HCT116 (cell line): ENCODE results near the gene CDH13. TPM values are rescaled to one million over a fixed set of nuclear protein-coding genes. Genes with fewer than 3 reads are reported as not detected.

Experiments
- ATAC-seq: fragments of 200-7000 bp; cut with Tn5 transposase; 2 replicates; pipeline ENCODE4 v1.9.1; 2020; ENCODE audit warnings: mild to moderate bottlenecking, moderate library complexity
- BruUV-seq: library from RNA; stranded (reverse); fragments of 400-500 nt; replicated peaks from 2 replicates; lab custom pipeline; 2021; lab: Mats Ljungman, UMichigan
- CTCF ChIA-PET: fragments of 300-600 bp; sonication (Branson Sonifier 250); formaldehyde crosslinking; loops from one replicate; lab custom pipeline; 2021; ENCODE audit warnings: antibody characterized with exemption; lab: Charles Lee
- POLR2A ChIA-PET: fragments of 300-600, 350-600 bp; sonication (Branson Sonifier 250); formaldehyde crosslinking; loops from one replicate; lab custom pipeline; 2021; ENCODE audit warnings: antibody characterized with exemption; lab: Charles Lee
- RAD21 ChIA-PET, 2 experiments: fragments of 300-600 bp; sonication (Branson Sonifier 250); formaldehyde crosslinking; loops; one replicate each; lab custom pipeline; 2023; ENCODE audit warnings: low total read pairs in 2 of 2; ENCODE audit not compliant: uncharacterized antibody in 2 of 2, unreplicated experiment in 2 of 2, low non-redundant PET in 1 of 2; lab: Charles Lee
- DNase-seq: peaks from one replicate; pipeline ENCODE4 v3.0.0-alpha.2; 2010; ENCODE audit warnings: low read depth, low spot score
- H2AFZ ChIP-seq: fragments of 200-600 bp; shearing (Covaris generic), sonication (generic); 2 replicates; pipeline ENCODE4 v1.6.1; 2017; ENCODE audit warnings: low read depth, mixed run types, mixed read lengths, antibody characterized with exemption, low read length; ENCODE audit not compliant: poor library complexity, severe bottlenecking
- H3K27ac ChIP-seq: 2 replicates; pipeline ENCODE4 v1.5.1; 2012; ENCODE audit warnings: low read depth, low read length
- H3K27me3 ChIP-seq: fragments of 200-600 bp; sonication (generic); 2 replicates; pipeline ENCODE4 v1.6.1; 2016; ENCODE audit warnings: mixed run types, low read length, mixed read lengths; ENCODE audit not compliant: insufficient read depth
- H3K36me3 ChIP-seq, 2 experiments: fragments of 200-500 bp in 1 of 2; fragments of 200-600 bp in 1 of 2; sonication (Bioruptor generic) in 1 of 2; sonication (generic) in 1 of 2; 2 replicates each; pipeline versions ENCODE4 v1.5.1 to v1.6.1; 2014 to 2016; ENCODE audit warnings: low read length in 2 of 2, inconsistent platforms in 1 of 2, mixed read lengths in 1 of 2, mixed run types in 1 of 2; ENCODE audit not compliant: insufficient read depth in 2 of 2, control insufficient read depth in 1 of 2
- H3K4me1 ChIP-seq, 2 experiments: fragments of 200-600 bp in 1 of 2; sonication (generic) in 1 of 2; 2 replicates each; pipeline versions ENCODE4 v1.5.1 to v1.6.1; 2012 to 2017; ENCODE audit warnings: low read length in 2 of 2, inconsistent platforms in 1 of 2, mild to moderate bottlenecking in 1 of 2, mixed read lengths in 1 of 2, mixed run types in 1 of 2, moderate library complexity in 1 of 2; ENCODE audit not compliant: insufficient read depth in 2 of 2, control insufficient read depth in 1 of 2
- H3K4me2 ChIP-seq: fragments of 200-600 bp; sonication (generic); 2 replicates; pipeline ENCODE4 v1.6.1; 2017; ENCODE audit warnings: mixed run types, low read length, mixed read lengths
- H3K4me3 ChIP-seq, 2 experiments: fragments of 200-600 bp in 1 of 2; sonication (generic) in 1 of 2; replicated peaks in 1 of 2; 2 replicates each; pipeline ENCODE4 v1.5.1; 2011 to 2016; ENCODE audit warnings: low read length in 2 of 2, control low read depth in 1 of 2, low read depth in 1 of 2, mild to moderate bottlenecking in 1 of 2, mixed read lengths in 1 of 2, mixed run types in 1 of 2
- H3K79me2 ChIP-seq: fragments of 200-600 bp; sonication (generic); 2 replicates; pipeline ENCODE4 v1.6.1; 2017; ENCODE audit warnings: mild to moderate bottlenecking, mixed run types, low read length, moderate library complexity, mixed read lengths; ENCODE audit not compliant: insufficient read depth
- H3K9ac ChIP-seq: fragments of 200-600 bp; sonication (generic); 2 replicates; pipeline ENCODE4 v1.6.1; 2016; ENCODE audit warnings: low read length, mixed read lengths
- H3K9me2 ChIP-seq: fragments of 200-600 bp; sonication (generic), shearing (Covaris generic); 2 replicates; pipeline ENCODE4 v1.6.1; 2017; ENCODE audit warnings: mixed run types, mild to moderate bottlenecking, moderate library complexity; ENCODE audit not compliant: insufficient read depth
- H3K9me3 ChIP-seq, 2 experiments: fragments of 200-500 bp in 1 of 2; fragments of 200-600 bp in 1 of 2; sonication (Bioruptor generic) in 1 of 2; sonication (generic) in 1 of 2; 2 replicates each; pipeline ENCODE4 v1.6.1; 2014 to 2017; ENCODE audit warnings: low read length in 2 of 2, mixed read lengths in 2 of 2, inconsistent platforms in 1 of 2, low read depth in 1 of 2, mild to moderate bottlenecking in 1 of 2, mixed run types in 1 of 2, moderate library complexity in 1 of 2; ENCODE audit not compliant: control insufficient read depth in 1 of 2, insufficient read depth in 1 of 2
- H4K20me1 ChIP-seq: fragments of 200-600 bp; sonication (generic), shearing (Covaris generic); 2 replicates; pipeline ENCODE4 v1.6.1; 2017; ENCODE audit warnings: mixed run types, mild to moderate bottlenecking, moderate library complexity; ENCODE audit not compliant: insufficient read depth
- CBX3 ChIP-seq: IDR thresholded peaks from 2 replicates; pipeline ENCODE4 v1.6.1; 2012; ENCODE audit warnings: low read depth
- EGR1 ChIP-seq: IDR thresholded peaks from 2 replicates; pipeline ENCODE4 v1.6.1; 2012; ENCODE audit warnings: low read depth
- EZH2 ChIP-seq: fragments of 200-600 bp; sonication (generic); IDR thresholded peaks from 2 replicates; pipeline ENCODE4 v1.6.1; 2017; ENCODE audit warnings: antibody characterized with exemption, mixed run types
- FOSL1 ChIP-seq: IDR thresholded peaks from 2 replicates; pipeline ENCODE4 v1.6.1; 2012; ENCODE audit warnings: low read depth
- JUND ChIP-seq: IDR thresholded peaks from 2 replicates; pipeline ENCODE4 v1.6.1; 2012
- MAX ChIP-seq: IDR thresholded peaks from 2 replicates; pipeline ENCODE4 v1.6.1; 2012
- POLR2A ChIP-seq: IDR thresholded peaks from 2 replicates; pipeline ENCODE4 v1.7.0; 2011; ENCODE audit warnings: borderline replicate concordance; ENCODE audit not compliant: insufficient read depth, insufficient read length; ENCODE audit errors: extremely low read depth
- POLR2AphosphoS5 ChIP-seq: IDR thresholded peaks from 2 replicates; pipeline ENCODE4 v1.6.1; 2011; ENCODE audit warnings: mild to moderate bottlenecking, low read depth, low read length, moderate library complexity
- RAD21 ChIP-seq: IDR thresholded peaks from 2 replicates; pipeline ENCODE4 v1.6.1; 2012; ENCODE audit warnings: low read depth, mild to moderate bottlenecking
- SIN3A ChIP-seq: IDR thresholded peaks from 2 replicates; pipeline ENCODE4 v1.6.1; 2012; ENCODE audit warnings: low read depth
- SRF ChIP-seq: IDR thresholded peaks from 2 replicates; pipeline ENCODE4 v1.6.1; 2012; ENCODE audit warnings: low read depth
- ZBTB33 ChIP-seq: IDR thresholded peaks from 2 replicates; pipeline ENCODE4 v1.6.1; 2011; ENCODE audit warnings: mild to moderate bottlenecking, low read length, moderate library complexity; ENCODE audit not compliant: insufficient replicate concordance; ENCODE audit errors: extremely low read depth
- ZFX ChIP-seq: fragments of 450-650 bp; IDR thresholded peaks from 2 replicates; pipeline ENCODE4 v1.6.1; 2017
- ZNF274 ChIP-seq: fragments of 200-500 bp; sonication (Bioruptor generic); IDR thresholded peaks from 2 replicates; pipeline ENCODE4 v1.6.1; 2014; ENCODE audit warnings: mild to moderate bottlenecking, low read depth, low read length, inconsistent platforms
- intact Hi-C: fragments of 100-400 bp; cut with micrococcal nuclease; formaldehyde crosslinking; loops from 2 replicates; pipeline ENCODE4 v1.10.0; 2022
- total RNA-seq: library from RNA; stranded (reverse); gene quantifications from one replicate; pipeline ENCODE4 v1.2.1, GENCODE V29; 2021; ENCODE audit not compliant: unreplicated experiment
- TF ChIP-seq, protein P1 (sequence below), 3 experiments: fragments of 200-600 bp in 1 of 3; sonication (generic) in 1 of 3; IDR thresholded peaks in 2 of 3; conservative IDR thresholded peaks in 1 of 3; 2 replicates each; pipeline ENCODE4 v1.5.1; 2012 to 2017; ENCODE audit warnings: low read depth in 2 of 3, low read length in 2 of 3, antibody characterized with exemption in 1 of 3, borderline replicate concordance in 1 of 3, control low read depth in 1 of 3, mild to moderate bottlenecking in 1 of 3, mixed read lengths in 1 of 3, mixed run types in 1 of 3, moderate library complexity in 1 of 3; ENCODE audit not compliant: insufficient read depth in 1 of 3

CDH13 gene
- total RNA-seq, 1 experiment from 2014 or later: not detected

DNA sequence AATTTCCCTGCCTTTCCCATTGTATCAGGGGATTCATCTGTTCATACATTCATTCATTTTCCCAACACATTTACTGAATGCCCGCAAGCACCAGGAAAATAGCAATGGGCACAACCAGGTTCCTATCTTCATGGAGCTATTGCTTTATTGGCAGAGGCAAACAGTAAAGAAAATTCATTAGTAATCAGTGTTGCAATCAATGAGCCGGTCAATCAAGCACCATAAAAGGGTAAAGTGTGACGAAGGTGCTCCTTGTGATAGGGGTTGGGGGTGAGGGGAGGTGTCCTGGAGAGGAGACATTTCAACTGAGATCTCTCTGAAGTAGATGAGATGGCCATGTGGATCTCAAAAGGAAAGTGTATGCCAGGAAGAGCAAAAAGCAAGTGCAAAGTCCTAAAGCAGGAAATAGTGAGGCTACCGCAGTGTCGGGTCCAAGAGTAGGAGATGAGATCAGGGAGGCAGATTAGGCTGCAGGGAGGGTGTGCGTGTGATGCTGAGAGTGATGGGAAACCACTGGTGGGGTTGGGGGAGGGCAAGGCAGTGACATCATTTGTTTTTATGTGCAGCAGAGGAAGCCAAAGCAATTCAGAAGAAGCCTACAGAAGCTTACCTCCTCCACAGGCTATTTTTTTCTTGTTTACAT lies 28.4 kb downstream of the CDH13 start:
- H3K79me2 ChIP-seq: no peaks in the 10 kb centered on the region
- POLR2A ChIA-PET: no interaction called here
- ATAC-seq: no peak

DNA sequence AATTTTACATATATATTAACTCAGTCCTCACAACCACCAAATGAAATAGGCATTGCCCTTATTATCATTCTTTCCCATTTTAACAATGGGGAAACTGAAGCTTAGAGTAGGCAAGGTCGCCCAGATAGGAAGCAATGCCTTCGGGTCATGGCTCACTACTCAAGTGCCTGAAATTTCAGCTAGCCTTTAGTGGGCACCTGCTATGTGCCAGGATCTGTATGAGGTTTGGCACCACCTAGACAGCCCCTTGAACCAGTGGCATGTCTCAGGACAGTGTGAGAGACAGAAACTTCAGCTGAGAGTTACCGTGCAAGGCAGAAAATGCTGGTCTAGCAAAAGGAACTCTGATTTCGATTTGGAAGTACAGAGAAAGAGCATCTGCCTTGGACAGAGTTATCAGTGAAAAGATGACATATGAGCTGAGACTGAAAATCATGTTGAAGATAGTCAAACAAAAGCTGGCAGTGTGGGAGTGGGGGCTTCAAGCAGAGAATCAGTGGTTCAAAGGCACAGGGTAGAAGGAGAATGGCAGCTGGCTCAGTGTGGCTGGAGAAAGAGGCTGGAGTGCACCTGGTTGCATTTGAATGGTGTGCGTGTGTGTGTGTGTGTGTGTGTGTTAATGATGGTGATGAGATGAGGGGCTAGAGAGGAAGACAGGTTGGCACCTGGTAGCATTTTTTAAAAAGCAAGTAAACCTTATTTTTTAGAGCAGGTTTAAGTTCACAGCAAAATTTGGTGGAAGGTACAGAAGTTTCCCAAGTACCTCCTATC lies 29.1 kb downstream of the CDH13 start:
- H2AFZ ChIP-seq: no peak overlapping the region
- H3K4me1 ChIP-seq: peaks cover 19 to 40% of the 10 kb centered on the region in 2 experiments
- ATAC-seq (no peak), DNase-seq (no peak)
- intact Hi-C loops: no loop called here
- H3K9ac ChIP-seq: no peak overlapping the region
- no peak overlapping the region for H3K4me2 ChIP-seq
- no peaks in the 10 kb centered on the region for H3K79me2 ChIP-seq
- RAD21 ChIA-PET: no interaction called here
- no peaks in the 10 kb centered on the region for H3K36me3 ChIP-seq
- 0 out of 2 replicates have a peak, but pooled peaks cover 4% of the 10 kb centered on the region for H3K9me2 ChIP-seq
- no peaks in the 10 kb centered on the region for H3K27me3 ChIP-seq
- CTCF ChIA-PET: no interaction called here
- POLR2A ChIA-PET: no interaction called here
- no peaks in the 10 kb centered on the region for H3K9me3 ChIP-seq
- no TSS peak for BruUV-seq
- no peak overlapping the region for H3K27ac ChIP-seq
- no peaks in the 10 kb centered on the region for H4K20me1 ChIP-seq
- no peak overlapping the region for H3K4me3 ChIP-seq
- TF ChIP-seq EZH2 (no peak), JUND (no peak), SIN3A (no peak), CBX3 (no peak), ZNF274 (no peak), POLR2A (no peak), EGR1 (no peak), SRF (no peak), POLR2AphosphoS5 (no peak), ZBTB33 (no peak), MAX (no peak)
- TF ChIP-seq, protein P1, sequence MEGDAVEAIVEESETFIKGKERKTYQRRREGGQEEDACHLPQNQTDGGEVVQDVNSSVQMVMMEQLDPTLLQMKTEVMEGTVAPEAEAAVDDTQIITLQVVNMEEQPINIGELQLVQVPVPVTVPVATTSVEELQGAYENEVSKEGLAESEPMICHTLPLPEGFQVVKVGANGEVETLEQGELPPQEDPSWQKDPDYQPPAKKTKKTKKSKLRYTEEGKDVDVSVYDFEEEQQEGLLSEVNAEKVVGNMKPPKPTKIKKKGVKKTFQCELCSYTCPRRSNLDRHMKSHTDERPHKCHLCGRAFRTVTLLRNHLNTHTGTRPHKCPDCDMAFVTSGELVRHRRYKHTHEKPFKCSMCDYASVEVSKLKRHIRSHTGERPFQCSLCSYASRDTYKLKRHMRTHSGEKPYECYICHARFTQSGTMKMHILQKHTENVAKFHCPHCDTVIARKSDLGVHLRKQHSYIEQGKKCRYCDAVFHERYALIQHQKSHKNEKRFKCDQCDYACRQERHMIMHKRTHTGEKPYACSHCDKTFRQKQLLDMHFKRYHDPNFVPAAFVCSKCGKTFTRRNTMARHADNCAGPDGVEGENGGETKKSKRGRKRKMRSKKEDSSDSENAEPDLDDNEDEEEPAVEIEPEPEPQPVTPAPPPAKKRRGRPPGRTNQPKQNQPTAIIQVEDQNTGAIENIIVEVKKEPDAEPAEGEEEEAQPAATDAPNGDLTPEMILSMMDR (IDR thresholded peaks at IDR 0.05 in 2 of 3, conservative IDR thresholded peaks at IDR 0.05 in 1 of 3; ENCODE audit: borderline replicate concordance in 1 of 3, insufficient read depth in 1 of 3, low read depth in 2 of 3, low read length in 2 of 3): no peak

More for the DNA sequence above, 28.4 kb downstream of the CDH13 start:
- Histone ChIP-seq H3K4me1 (peaks cover 19 to 40% of the 10 kb centered on the region in 2 experiments), H3K4me2 (no peak overlapping the region), H2AFZ (no peak overlapping the region), H3K9me3 (no peaks in the 10 kb centered on the region), H3K36me3 (no peaks in the 10 kb centered on the region), H3K9ac (no peak overlapping the region), H4K20me1 (no peaks in the 10 kb centered on the region), H3K27me3 (no peaks in the 10 kb centered on the region), H3K9me2 (0 out of 2 replicates have a peak, but pooled peaks cover 4% of the 10 kb centered on the region), H3K4me3 (no peak overlapping the region), H3K27ac (no peak overlapping the region)
- DNase-seq: no peak
- TF ChIP-seq MAX (no peak), FOSL1 (no peak), ZFX (no peak), EZH2 (no peak), RAD21 (no peak), SRF (no peak)
- BruUV-seq: no TSS peak
- CTCF ChIA-PET: interaction anchor here (1.0 to 1.2 kb wide), 2 partner anchors 17 to 25 kb away, joined by 3 read pairs; no protein-coding TSS in a partner anchor
- intact Hi-C loops: no loop called here
- RAD21 ChIA-PET: no interaction called here
